Measurements from ENCODE around the gene SPOCK1. TPM values are rescaled to one million over a fixed set of nuclear protein-coding genes. Genes with fewer than 3 reads are reported as not detected.
A peak's percentile ranks its signal among the peaks of the same experiment; 100 is the strongest.

Gene SPOCK1
- total and polyA plus RNA-seq, 2 experiments from 2014 or later: 268 to 471 TPM

DNA sequence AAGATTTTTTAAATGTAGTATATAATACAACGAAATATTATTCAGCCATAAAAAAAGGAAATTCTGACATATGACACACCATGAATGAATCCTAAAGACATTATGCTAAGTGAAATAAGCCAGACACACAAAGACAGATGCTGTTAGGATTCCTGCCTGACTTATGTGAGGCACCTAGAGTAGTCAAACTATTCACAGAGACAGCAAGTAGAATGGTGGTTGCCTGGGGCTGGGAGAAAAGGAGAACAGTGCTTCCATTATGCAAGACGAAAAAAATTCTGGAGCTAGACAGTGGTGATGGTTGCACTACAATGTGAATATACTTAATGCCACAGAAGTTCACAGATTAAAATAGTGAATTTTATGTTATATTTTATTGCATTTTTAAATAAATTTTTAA, 66.8 kb downstream of the SPOCK1 start:
- no peaks in the 10 kb centered on the region for H3K9me2 ChIP-seq (ENCODE audit: insufficient read depth)
- H4K20me1 ChIP-seq (ENCODE audit: insufficient read depth): peaks cover 13% of the 10 kb centered on the region; the same call in 1 of the 2 replicates

DNA sequence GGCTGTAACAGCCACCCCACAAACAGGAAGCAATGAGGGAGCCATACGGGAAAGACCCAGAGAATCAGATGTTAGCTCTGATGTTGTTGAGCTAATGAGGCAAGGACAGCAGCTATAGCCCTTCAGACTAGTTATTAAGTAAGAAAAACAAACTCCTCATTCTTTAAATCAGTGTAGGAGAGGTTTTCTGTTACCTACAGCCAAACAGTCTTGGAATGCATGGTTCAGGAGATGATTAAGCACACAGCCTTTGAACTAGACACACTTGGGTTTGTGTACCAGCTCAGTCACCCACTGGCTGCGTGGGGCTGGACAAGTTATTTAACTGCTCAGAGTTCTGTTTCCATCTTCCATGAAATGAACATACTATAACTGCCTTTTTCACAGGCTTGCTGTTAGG, 68.1 kb downstream of the SPOCK1 start:
- Histone ChIP-seq H3K79me2 (ENCODE audit: insufficient read depth) (peaks cover 96% of the 10 kb centered on the region), H3K4me3 (no peak overlapping the region), H3K36me3 (ENCODE audit: low read depth) (no peaks in the 10 kb centered on the region), H2AFZ (no peak overlapping the region), H3K9me2 (ENCODE audit: insufficient read depth) (no peaks in the 10 kb centered on the region), H4K20me1 (ENCODE audit: insufficient read depth) (peaks cover 15% of the 10 kb centered on the region; the same call in 1 of the 2 replicates), H3K4me1 (ENCODE audit: insufficient read depth) (peaks cover 14% of the 10 kb centered on the region), H3K4me2 (ENCODE audit: unreplicated experiment) (no peak overlapping the region), H3K9me3 (ENCODE audit: low read depth) (no peaks in the 10 kb centered on the region), H3K27ac (no peak overlapping the region), H3F3A (ENCODE audit: insufficient read depth) (0 out of 2 replicates have a peak, but pooled peaks cover 12% of the 10 kb centered on the region), H3K9ac (no peak overlapping the region), H3K27me3 (replicated peaks; ENCODE audit: insufficient read depth) (no peaks in the 10 kb centered on the region)
- peak; percentile 17 for DNase-seq
- in situ Hi-C loops (cut with MboI): no loop called here
- TF ChIP-seq EZH2 (IDR thresholded peaks at IDR 0.05; ENCODE audit: insufficient read depth, poor library complexity, severe bottlenecking) (no peak), EZH2phosphoT487 (IDR thresholded peaks at IDR 0.05; ENCODE audit: insufficient read depth, low read depth) (no peak)
- WGBS, 2 experiments (ENCODE audit: low coverage in 1 of 2, low lambda C conversion rate in 2 of 2, missing lambda C conversion rate in 2 of 2): 49 to 50% methylated on average over 2 of the region's 2 CpGs

More for the DNA sequence above, 66.8 kb downstream of the SPOCK1 start:
- no peak overlapping the region for H3K4me2 ChIP-seq (ENCODE audit: unreplicated experiment)
- no peak for TF ChIP-seq EZH2phosphoT487 (IDR thresholded peaks at IDR 0.05; ENCODE audit: insufficient read depth, low read depth)
- TF ChIP-seq EZH2 (IDR thresholded peaks at IDR 0.05; ENCODE audit: insufficient read depth, poor library complexity, severe bottlenecking): no peak
- H3K9ac ChIP-seq: no peak overlapping the region
- DNase-seq: no peak
- no peak overlapping the region for H3K4me3 ChIP-seq
- H2AFZ ChIP-seq: no peak overlapping the region
- peaks cover 14% of the 10 kb centered on the region for H3K4me1 ChIP-seq (ENCODE audit: insufficient read depth)
- peaks cover 96% of the 10 kb centered on the region for H3K79me2 ChIP-seq (ENCODE audit: insufficient read depth)
- in situ Hi-C loops (cut with MboI): no loop called here
- H3F3A ChIP-seq (ENCODE audit: insufficient read depth): peaks cover 17% of the 10 kb centered on the region; the same call in 1 of the 2 replicates
- H3K27ac ChIP-seq: no peak overlapping the region
- no peaks in the 10 kb centered on the region for H3K36me3 ChIP-seq (ENCODE audit: low read depth)
- H3K9me3 ChIP-seq (ENCODE audit: low read depth): no peaks in the 10 kb centered on the region
- 36 to 41% methylated on average over 2 of the region's 2 CpGs for WGBS, 2 experiments (ENCODE audit: low coverage in 1 of 2, low lambda C conversion rate in 2 of 2, missing lambda C conversion rate in 2 of 2)
- no peaks in the 10 kb centered on the region for H3K27me3 ChIP-seq (replicated peaks; ENCODE audit: insufficient read depth)

DNA sequence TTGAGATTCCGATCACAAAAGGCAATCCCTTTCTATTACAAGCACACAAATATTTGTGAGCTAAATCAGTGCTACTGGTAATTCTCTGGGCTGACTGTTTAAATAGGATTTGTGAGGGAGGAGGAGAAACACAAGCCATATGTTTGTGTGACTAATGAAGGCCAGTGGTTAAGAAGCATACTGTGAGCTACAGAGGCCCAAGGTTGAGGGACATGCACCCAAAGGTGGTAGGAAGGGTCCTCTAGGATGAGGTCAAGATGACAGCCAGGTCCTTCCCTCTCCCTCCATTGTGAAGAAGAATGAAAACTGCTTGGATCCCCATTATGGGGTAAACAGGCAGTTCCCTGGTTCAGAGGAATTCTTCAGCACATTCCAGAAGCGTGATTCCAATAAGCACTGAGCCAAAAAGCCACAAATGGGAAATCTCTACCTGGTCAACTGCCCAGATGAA, 83.9 kb downstream of the SPOCK1 start:
- 1 to 3% methylated on average over 2 of the region's 2 CpGs for WGBS, 2 experiments (ENCODE audit: low coverage in 1 of 2, low lambda C conversion rate in 2 of 2, missing lambda C conversion rate in 2 of 2)
- H3K4me3 ChIP-seq: peak overlapping the region; percentile 46

DNA sequence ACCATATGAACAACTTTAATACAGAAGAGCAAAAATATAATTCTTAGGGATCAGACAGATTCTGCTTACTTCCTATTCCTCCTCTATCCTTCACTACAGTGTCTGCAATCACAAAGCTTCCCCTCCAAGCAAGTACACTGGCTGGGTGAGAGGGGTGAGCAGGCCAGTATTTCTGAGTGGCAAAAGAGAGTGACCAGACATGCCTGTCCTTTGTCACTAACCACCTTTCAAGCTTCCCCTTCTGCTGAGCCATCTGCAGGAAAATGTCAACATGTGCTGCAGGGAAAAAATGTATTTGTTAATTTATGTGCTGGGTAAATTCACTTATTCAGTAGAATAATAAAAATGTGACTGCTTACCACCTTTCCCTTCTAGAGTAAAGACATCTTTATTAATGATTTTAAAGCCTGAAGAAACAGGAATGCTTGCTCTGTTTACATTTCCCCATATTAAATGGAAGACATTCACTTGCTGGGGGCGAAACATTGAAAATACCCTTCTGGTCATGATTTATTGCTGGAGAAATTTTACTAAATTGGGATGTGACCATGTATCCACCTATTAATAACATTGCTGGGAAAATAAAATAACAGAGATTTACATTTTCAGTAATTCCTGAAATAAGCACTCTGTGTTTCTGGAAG, 84.9 kb downstream of the SPOCK1 start:
- TF ChIP-seq EZH2phosphoT487 (IDR thresholded peaks at IDR 0.05; ENCODE audit: insufficient read depth, low read depth) (no peak), EZH2 (IDR thresholded peaks at IDR 0.05; ENCODE audit: insufficient read depth, poor library complexity, severe bottlenecking) (no peak)
- in situ Hi-C loops (cut with MboI): no loop called here
- Histone ChIP-seq H4K20me1 (ENCODE audit: insufficient read depth) (0 out of 2 replicates have a peak, but pooled peaks cover 6% of the 10 kb centered on the region), H3K4me1 (ENCODE audit: insufficient read depth) (peaks cover 38% of the 10 kb centered on the region), H3K9ac (peak overlapping the region; percentile 25; the same call in 1 of the 2 replicates), H3K9me2 (ENCODE audit: insufficient read depth) (no peaks in the 10 kb centered on the region), H3K27me3 (replicated peaks; ENCODE audit: insufficient read depth) (no peaks in the 10 kb centered on the region), H3F3A (ENCODE audit: insufficient read depth) (peaks cover 37% of the 10 kb centered on the region), H3K4me2 (ENCODE audit: unreplicated experiment) (peak overlapping the region; percentile 82), H3K27ac (peak overlapping the region; percentile 70), H3K4me3 (peak overlapping the region; percentile 46), H2AFZ (no peak overlapping the region), H3K79me2 (ENCODE audit: insufficient read depth) (peaks cover 55% of the 10 kb centered on the region), H3K36me3 (ENCODE audit: low read depth) (no peaks in the 10 kb centered on the region), H3K9me3 (ENCODE audit: low read depth) (no peaks in the 10 kb centered on the region)
- no peak for DNase-seq
- 90 to 96% methylated on average over 1 of the region's 1 CpG for WGBS, 2 experiments (ENCODE audit: low coverage in 1 of 2, low lambda C conversion rate in 2 of 2, missing lambda C conversion rate in 2 of 2)

More for the DNA sequence above, 83.9 kb downstream of the SPOCK1 start:
- in situ Hi-C loops (cut with MboI): no loop called here
- H3K27ac ChIP-seq: peak overlapping the region; percentile 70
- H3K79me2 ChIP-seq (ENCODE audit: insufficient read depth): peaks cover 45% of the 10 kb centered on the region
- H3F3A ChIP-seq (ENCODE audit: insufficient read depth): peaks cover 37% of the 10 kb centered on the region
- H3K9ac ChIP-seq: no peak overlapping the region
- no peak overlapping the region for H2AFZ ChIP-seq
- H3K4me2 ChIP-seq (ENCODE audit: unreplicated experiment): peak overlapping the region; percentile 82
- peak; percentile 91 for DNase-seq
- H3K27me3 ChIP-seq (replicated peaks; ENCODE audit: insufficient read depth): no peaks in the 10 kb centered on the region
- no peaks in the 10 kb centered on the region for H4K20me1 ChIP-seq (ENCODE audit: insufficient read depth)
- no peaks in the 10 kb centered on the region for H3K9me3 ChIP-seq (ENCODE audit: low read depth)
- H3K9me2 ChIP-seq (ENCODE audit: insufficient read depth): no peaks in the 10 kb centered on the region
- H3K36me3 ChIP-seq (ENCODE audit: low read depth): no peaks in the 10 kb centered on the region
- H3K4me1 ChIP-seq (ENCODE audit: insufficient read depth): peaks cover 38% of the 10 kb centered on the region
- TF ChIP-seq EZH2phosphoT487 (IDR thresholded peaks at IDR 0.05; ENCODE audit: insufficient read depth, low read depth): no peak
- TF ChIP-seq EZH2 (IDR thresholded peaks at IDR 0.05; ENCODE audit: insufficient read depth, poor library complexity, severe bottlenecking): no peak
